Endothelial cell (in vitro differentiated cells): ENCODE measurements around the gene CAAP1. TPM values are rescaled to one million over a fixed set of nuclear protein-coding genes. Genes with fewer than 3 reads are reported as not detected.

ENCODE experiments used
- DNase-seq: peaks from one replicate; pipeline ENCODE4 v3.0.0; 2021; ENCODE audit warnings: low spot score
- H3K27ac Mint-ChIP-seq: one replicate; pipeline ENCODE4 v1.8.0; 2021; ENCODE audit warnings: mixed read lengths, inconsistent platforms; ENCODE audit not compliant: unreplicated experiment
- H3K27me3 Mint-ChIP-seq: one replicate; pipeline ENCODE4 v1.8.0; 2021; ENCODE audit warnings: mild to moderate bottlenecking, moderate library complexity, mixed read lengths, inconsistent platforms; ENCODE audit not compliant: unreplicated experiment
- H3K36me3 Mint-ChIP-seq: one replicate; pipeline ENCODE4 v1.8.0; 2021; ENCODE audit warnings: mild to moderate bottlenecking, low read depth, mixed read lengths, inconsistent platforms; ENCODE audit not compliant: unreplicated experiment
- H3K4me1 Mint-ChIP-seq: one replicate; pipeline ENCODE4 v1.8.0; 2021; ENCODE audit warnings: mild to moderate bottlenecking, mixed read lengths, inconsistent platforms; ENCODE audit not compliant: unreplicated experiment
- H3K4me3 Mint-ChIP-seq: one replicate; pipeline ENCODE4 v1.8.0; 2021; ENCODE audit warnings: mild to moderate bottlenecking, mixed read lengths, inconsistent platforms; ENCODE audit not compliant: unreplicated experiment
- H3K9me3 Mint-ChIP-seq: one replicate; pipeline ENCODE4 v1.8.0; 2021; ENCODE audit warnings: mixed read lengths, inconsistent platforms; ENCODE audit not compliant: unreplicated experiment
- long read RNA-seq: library from polyadenylated mRNA; unstranded; transcript quantifications from one replicate; pipeline ENCODE4 v2.0.0, GENCODE V29; 2020; ENCODE audit not compliant: unreplicated experiment
- total RNA-seq: library from RNA; stranded (reverse); fragmentation: NEBNext Ultra II Directional; extraction: Animal tissue kit (Norgen Biotek cat#: 25700); gene quantifications from one replicate; pipeline ENCODE4 v1.2.1, GENCODE V29; 2021; ENCODE audit not compliant: unreplicated experiment
- TF ChIP-seq, protein P1 (sequence below): fragments of 200-600 bp; sonication (generic); IDR thresholded peaks from one replicate; pipeline ENCODE4 v1.5.0; 2021; ENCODE audit warnings: antibody characterized with exemption; ENCODE audit not compliant: unreplicated experiment

The CAAP1 gene, protein sequence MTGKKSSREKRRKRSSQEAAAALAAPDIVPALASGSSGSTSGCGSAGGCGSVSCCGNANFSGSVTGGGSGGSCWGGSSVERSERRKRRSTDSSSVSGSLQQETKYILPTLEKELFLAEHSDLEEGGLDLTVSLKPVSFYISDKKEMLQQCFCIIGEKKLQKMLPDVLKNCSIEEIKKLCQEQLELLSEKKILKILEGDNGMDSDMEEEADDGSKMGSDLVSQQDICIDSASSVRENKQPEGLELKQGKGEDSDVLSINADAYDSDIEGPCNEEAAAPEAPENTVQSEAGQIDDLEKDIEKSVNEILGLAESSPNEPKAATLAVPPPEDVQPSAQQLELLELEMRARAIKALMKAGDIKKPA
- total RNA-seq: 10.1 TPM
- long read RNA-seq, transcript CAAP1-201 (6 exons, 2,791 nt): major isoform, 5 of 9 reads
- long read RNA-seq, partial matches to known transcripts: 2 of 9 reads
- long read RNA-seq, other reads (novel, unspliced or antisense): 1 of 9 reads

DNA sequence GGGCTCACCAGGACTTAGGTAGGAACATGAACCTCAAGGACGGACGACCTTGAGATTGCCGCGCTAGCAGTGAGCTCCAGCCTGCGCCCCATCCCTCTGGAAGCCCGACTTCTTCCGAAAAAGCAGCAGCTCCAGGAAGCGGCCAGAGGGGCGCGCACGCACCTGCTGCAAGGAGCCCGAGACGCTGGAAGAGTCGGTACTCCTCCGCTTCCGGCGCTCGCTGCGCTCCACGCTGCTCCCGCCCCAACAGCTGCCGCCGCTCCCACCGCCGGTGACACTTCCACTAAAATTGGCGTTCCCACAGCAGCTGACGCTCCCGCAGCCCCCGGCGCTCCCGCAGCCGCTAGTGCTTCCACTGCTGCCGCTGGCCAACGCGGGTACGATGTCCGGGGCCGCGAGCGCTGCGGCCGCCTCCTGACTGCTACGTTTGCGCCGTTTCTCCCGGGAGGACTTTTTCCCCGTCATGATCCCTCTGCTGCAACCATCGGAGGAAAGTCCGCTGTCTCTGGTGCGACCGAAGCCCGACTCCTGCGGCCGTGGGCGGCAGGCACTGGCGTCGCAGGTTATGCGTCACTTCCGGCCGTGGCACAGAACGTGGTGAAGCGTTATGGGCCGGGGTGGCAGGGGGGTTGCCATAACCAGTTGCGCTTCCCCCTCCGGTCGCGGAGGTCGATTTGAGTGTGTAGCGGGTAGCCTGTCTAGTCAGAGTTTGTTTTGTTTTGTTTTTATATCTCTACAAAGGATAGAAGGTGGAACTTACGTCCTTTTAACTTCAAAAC lies at the start of gene CAAP1:
Gene CAAP1, minus strand, starts transcription at position 552 of the 779 bp plus-strand sequence. Its CDS starts 87 bp downstream, at position 465.
- Mint-ChIP-seq H3K27ac (peak within 1 kb of the TSS; percentile 88), H3K36me3 (peaks cover 9% of the 10 kb centered on the region), H3K4me3 (peak within 1 kb of the TSS; percentile 99), H3K27me3 (peaks cover 9% of the 10 kb centered on the region), H3K9me3 (no peaks in the 10 kb centered on the region), H3K4me1 (peaks cover 9% of the 10 kb centered on the region)
- TF ChIP-seq, protein P1, sequence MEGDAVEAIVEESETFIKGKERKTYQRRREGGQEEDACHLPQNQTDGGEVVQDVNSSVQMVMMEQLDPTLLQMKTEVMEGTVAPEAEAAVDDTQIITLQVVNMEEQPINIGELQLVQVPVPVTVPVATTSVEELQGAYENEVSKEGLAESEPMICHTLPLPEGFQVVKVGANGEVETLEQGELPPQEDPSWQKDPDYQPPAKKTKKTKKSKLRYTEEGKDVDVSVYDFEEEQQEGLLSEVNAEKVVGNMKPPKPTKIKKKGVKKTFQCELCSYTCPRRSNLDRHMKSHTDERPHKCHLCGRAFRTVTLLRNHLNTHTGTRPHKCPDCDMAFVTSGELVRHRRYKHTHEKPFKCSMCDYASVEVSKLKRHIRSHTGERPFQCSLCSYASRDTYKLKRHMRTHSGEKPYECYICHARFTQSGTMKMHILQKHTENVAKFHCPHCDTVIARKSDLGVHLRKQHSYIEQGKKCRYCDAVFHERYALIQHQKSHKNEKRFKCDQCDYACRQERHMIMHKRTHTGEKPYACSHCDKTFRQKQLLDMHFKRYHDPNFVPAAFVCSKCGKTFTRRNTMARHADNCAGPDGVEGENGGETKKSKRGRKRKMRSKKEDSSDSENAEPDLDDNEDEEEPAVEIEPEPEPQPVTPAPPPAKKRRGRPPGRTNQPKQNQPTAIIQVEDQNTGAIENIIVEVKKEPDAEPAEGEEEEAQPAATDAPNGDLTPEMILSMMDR: no peak
- DNase-seq: peak; percentile 88

DNA sequence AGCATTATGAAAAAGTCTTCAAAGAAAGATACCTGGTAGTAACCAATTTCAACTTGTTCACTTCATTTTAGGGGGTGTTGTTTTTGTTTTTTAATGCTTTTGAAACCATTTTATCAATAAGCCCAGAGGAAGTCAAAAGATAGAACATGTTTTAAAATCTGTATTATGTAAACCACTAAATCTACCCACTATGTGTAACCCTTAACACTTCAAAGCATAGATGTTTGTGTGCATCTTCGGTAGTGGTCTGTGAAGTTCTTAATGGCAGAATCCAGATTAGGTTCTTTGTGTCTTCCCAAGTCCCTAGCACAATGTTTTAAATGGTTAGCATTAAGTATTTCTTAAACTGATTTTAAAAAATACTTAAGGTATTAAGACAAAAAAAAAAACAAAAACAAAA lies 48.2 kb upstream of the CAAP1 start:
- Mint-ChIP-seq H3K27me3 (peaks cover 4% of the 10 kb centered on the region), H3K36me3 (peaks cover 16% of the 10 kb centered on the region), H3K9me3 (no peaks in the 10 kb centered on the region), H3K4me3 (no peak overlapping the region), H3K27ac (no peak overlapping the region), H3K4me1 (peaks cover 45% of the 10 kb centered on the region)
- TF ChIP-seq, protein P1: no peak
- no peak for DNase-seq

DNA sequence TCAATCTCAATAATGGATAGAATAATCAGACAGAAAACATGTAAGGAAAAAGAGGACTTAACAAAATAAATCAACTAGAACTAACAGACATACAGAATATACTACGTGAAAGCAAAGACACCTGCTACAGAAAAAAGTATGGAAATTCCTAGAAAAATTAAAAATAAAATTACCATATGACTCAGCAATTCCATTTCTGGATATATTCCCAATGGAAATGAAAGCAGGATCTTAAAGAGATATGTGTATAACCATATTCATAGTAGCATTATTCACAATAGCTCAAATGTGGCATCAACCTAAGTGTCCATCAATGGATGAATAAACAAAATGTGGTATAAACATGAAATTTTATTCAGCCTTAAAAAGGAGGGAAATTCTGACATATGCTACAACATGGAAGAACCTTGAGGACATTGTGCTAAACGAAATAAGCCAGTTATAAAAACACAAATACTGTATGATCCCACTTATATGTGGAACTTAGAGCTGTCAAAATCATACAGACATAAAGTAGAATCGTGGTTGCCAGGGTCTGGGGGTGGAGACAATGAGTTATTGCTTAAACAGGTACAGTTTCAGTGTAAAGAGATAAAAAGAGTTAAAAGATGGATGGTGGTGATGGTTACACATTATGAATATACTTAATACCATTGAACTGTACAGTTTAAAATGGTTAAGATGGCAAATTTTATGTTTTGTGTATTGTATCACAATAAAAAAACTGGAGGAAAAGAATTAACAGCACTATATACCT lies 47.5 kb upstream of the CAAP1 start:
- H3K9me3 Mint-ChIP-seq: no peaks in the 10 kb centered on the region
- peaks cover 16% of the 10 kb centered on the region for H3K36me3 Mint-ChIP-seq
- no peaks in the 10 kb centered on the region for H3K27me3 Mint-ChIP-seq
- TF ChIP-seq, protein P1: no peak
- DNase-seq: no peak
- H3K27ac Mint-ChIP-seq: no peak overlapping the region
- H3K4me3 Mint-ChIP-seq: no peak overlapping the region
- H3K4me1 Mint-ChIP-seq: peaks cover 39% of the 10 kb centered on the region

DNA sequence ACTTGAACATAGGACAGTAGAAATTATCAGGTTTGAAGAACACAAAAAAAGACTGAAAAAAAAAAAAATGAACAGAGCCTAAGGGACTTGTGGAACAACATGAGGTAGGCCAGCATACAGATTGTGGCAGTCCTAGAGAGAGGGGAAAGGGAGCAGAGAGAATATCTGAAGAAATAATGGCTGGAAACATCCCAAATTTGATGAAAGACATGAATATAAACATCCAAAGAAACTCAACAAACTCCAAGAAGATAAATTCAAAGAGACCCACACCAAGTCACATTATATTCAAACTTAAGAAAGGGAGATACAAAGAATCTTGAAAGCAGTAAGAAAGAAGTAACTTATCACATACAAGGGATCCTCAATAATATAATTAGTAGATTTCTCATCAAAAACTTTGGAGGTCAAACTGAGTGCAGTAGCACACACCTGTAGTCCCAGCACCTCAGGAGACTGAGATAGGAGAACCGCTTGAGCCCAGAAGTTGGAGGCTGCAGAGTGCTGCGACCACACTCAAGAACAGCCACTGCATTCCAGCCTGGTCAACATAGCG lies 45.3 kb upstream of the CAAP1 start:
- no peak for DNase-seq
- Mint-ChIP-seq H3K36me3 (peaks cover 13% of the 10 kb centered on the region), H3K27me3 (peaks cover 2% of the 10 kb centered on the region), H3K4me3 (no peak overlapping the region), H3K4me1 (peaks cover 29% of the 10 kb centered on the region), H3K9me3 (no peaks in the 10 kb centered on the region), H3K27ac (no peak overlapping the region)
- TF ChIP-seq, protein P1: no peak
